ENCODE results near the gene RAC2.
"Not testable (repeated sequence)": the region's sequence is repeated elsewhere in the genome, so short reads cannot be mapped to it uniquely, and the experiment has no call there.

Gene RAC2

DNA sequence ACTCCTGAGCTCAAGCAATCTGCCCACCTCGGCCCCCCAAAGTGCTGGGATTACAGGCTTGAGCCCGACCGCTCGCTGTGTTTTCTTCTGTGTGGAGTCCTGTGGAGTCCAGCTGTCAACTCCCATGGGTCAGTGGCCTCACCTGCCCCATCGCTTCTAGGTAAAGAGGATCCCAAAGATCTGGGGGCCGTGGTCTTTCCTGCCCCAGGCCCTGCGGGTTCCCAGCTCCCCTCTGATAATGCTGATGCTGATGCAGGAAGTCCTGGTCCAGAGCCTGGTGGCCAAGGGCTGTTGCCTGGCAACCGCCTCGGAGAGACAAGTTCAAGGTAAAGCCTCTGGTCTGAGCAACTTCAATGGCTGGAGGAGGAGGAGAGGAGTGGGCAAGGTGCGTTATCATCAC lies 41.4 kb downstream of the RAC2 start:
- no peak for DNase-seq

DNA sequence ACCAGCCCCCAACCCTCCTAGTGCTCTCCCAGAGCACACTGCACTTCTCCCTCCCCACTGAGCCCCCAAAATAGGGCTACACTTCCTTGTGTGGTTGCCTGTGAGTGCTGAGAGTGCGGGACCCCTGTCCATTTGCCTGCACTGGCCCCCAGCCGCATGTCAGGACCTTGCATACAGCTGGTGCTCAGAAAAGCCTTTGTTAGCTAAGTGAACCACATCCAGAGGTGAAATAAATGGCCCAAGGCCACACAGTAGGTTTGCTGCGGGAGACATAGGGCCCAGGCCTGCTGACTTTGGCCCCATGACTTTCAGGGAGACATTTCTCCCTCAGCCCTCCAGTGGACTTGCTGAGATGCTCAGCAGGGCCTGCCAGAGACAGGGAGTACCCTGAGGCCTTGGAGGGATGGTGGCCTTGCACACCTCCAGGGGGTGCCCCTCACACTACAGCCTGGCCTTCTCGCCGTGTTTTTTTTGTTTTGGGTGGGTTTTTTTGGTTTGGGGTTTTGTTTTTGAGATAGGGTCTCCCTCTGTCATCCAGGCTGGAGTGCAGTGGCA lies 42.0 kb downstream of the RAC2 start:
- no peak for DNase-seq

GRCh38 chr22:37201443-37201820 lies 42.6 kb downstream of the RAC2 start:
- not testable (repeated sequence) for DNase-seq

- DNase-seq, result no peak
Observed at GRCh38 chr22:37199760-37200108, 44.3 kb downstream of the RAC2 start.

- peak; percentile 100 for DNase-seq
Observed at GRCh38 chr22:37199103-37199759, 44.8 kb downstream of the RAC2 start.

GRCh38 chr22:37198258-37199102 lies 45.6 kb downstream of the RAC2 start:
- DNase-seq, result peak; percentile 95

- DNase-seq, result no peak
Observed at GRCh38 chr22:37197451-37198257, 46.4 kb downstream of the RAC2 start.

DNA sequence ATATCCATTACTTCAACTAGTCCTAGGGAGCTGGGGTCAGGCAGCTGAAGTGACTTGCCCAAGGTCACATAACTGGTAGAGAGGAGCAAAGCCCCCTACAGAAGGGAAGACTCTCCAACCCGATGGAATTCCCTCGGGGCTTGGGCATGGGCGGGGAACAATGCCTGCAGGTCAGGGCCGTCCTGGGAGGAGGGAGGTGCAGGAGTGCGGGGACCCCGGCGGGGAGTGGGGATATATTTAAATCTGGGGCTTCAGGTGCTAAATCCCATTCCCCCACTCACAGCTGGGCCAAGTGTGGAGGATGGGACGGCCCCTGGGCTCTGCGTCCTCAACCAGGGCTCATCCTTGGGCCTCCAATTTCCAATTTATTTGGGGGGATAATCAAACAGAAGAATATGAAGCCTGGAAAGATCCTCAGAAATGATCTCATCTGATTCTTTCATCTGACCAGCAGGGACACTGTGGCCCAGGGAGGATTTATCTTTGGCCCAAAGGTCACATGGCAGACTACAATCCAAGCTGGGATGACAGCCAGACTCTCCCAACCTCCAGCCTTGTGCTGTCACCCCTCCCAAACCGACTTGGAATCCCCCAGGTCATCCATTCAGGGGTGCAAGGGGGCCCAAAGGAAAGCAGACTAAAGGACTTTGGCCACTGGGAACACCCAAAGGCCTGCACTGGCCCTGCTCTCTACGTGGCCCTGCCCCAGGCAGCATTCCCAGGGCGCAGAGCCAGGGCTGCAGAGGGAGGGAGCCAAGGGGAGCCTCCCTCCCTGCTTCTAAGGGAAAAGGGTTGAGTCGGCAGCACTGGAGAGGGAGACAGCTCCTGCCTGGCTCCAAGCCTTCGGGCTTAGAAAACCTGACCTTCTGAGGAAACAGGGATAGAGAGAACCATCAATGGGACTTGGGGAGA lies 47.3 kb downstream of the RAC2 start:
- no peak for DNase-seq

- DNase-seq, result no peak
Observed at GRCh38 chr22:37195921-37196320, 48.1 kb downstream of the RAC2 start.

- no peak for DNase-seq
Observed at GRCh38 chr22:37194750-37195149, 49.3 kb downstream of the RAC2 start.

DNA sequence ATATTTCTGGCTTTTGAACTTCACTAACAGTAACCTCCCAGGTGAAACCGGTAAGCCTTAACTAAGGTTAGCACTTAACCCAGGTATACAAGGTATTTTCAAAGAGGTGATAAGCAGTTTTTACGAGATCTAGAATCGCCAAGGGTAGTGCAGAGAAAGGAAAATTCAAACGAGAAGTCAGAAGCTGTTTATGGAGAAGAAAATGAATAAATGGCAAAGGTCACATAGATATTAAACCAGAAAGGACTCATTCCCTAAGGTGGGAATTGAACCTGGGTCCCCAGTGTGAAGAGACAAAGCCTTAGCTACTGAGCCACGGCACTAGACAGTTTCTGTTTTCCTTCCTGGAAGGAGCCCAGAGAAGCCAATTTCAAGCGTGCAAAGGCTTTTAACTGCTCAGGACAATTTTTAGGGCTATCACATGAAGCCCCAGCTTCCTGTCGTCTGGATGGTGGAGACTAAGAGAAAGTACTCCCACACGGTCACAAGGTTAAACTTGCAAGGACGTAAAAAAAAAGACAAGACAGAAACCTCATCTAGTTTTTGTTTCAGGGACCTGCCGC lies 50.4 kb downstream of the RAC2 start:
- DNase-seq, result peak; percentile 67

DNA sequence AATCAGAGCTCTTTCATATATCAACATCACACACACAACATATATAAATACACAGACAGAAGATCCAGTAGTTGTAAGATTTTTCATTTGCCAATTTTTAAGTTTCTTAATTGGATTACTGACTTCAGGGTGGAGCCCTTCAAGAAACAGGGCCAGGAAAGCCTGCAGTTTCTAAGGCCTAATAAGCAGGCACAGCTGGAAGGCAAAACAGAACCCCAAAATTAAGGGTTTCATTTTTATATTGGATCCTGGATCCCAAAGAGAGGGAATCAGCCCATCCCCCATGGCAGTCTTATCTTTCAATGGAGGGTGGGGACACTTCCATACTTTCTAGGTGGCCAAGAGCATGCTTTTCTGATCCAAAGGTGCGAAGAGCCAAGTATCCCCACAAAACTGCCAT lies 51.3 kb downstream of the RAC2 start:
- DNase-seq, result no peak

DNA sequence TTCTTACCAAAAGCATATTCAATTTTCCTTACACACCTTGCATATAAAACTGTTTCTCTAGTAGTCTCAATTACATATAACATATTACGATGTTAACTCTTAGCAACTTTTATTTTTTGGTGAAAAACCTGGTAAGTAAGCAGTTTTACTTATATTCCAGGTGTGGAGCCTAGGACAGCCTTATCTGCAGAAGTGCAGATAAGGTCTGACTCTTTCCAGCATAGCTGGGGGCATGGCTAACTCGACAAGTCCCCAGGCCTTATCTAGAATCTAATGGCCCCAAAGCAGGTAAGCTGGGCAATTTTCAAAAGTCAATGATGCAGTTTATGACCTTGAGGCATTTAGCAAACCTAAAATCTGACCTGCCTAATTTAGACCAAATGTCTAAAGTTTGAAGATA lies 51.9 kb downstream of the RAC2 start:
- DNase-seq, result no peak

DNA sequence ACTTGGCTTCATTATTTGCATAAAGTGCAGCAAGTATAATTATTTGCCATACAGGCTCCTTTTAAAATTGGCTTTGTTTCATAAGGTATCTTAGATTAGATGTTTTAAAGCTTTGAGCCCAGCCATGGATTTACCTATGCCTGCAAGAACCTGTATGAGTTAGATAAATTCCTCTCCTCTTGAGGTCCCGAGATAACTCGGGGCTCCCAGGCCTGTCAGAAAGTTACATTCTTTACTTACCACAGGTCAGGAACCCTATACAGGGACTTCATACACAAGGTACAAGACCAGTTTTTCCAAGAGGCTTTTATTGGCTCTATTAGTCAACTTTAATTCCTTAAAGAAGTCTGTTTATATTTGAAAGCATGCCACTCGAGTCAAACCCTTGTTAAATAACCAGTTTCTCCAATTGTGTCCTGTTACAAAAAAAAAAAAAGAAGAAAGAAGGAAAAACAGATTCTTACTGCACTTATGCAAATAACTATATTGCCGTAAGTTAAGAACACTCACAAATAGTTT lies 53.7 kb downstream of the RAC2 start:
- no peak for DNase-seq

GRCh38 chr22:37188901-37189466 lies 55.1 kb downstream of the RAC2 start:
- no peak for DNase-seq

DNA sequence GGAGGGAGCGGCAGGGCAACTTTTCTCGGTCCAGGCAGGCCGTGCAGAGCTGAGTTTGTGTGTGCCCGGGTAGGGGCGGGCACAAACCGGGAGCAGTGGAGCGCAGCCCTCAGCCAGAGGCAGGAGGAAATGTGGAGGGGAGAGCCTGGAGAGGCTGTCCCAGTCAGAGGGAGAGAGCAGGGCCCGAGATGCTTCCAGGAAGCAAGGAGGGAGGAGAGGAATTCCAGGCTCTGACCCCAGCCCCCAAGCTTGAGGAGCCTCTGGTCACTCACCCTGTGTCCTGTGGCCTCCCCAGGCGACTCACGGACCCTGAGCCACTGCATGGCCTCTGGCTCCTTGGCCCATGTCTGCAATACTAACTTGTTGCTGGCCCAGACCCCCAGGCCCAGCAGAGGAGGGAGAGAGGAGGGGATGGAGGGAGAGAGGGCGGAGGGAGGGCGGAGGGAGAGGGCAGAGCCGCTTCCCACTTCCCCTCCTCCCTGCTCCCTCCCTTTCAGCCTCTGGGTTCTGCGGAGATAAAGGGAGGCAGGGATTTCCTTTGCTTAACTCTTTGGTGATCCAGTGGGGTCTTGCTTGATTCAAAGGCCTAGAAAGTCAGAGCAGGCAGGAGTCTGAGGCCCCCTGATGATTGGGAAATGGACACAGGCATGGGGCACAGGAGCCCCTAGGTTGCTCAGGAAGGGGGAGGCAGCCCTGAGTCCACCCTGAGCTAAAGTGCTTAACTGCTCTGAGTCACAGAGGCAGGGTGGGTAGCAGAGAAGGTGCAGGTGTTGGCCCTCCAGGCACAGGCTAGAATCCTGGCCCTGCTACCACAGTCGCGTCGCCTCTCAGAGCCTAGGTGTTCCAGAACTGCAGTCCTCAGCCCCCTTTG lies 55.9 kb downstream of the RAC2 start, which contains the start of gene C1QTNF6:
TSS of gene C1QTNF6 (minus strand) at position 357 of the 871 bp plus-strand sequence. CDS start at position 323, 34 bp downstream.
- DNase-seq, result no peak

- DNase-seq, result no peak
Observed at GRCh38 chr22:37187552-37187890, 56.5 kb downstream of the RAC2 start.

- no peak for DNase-seq
Observed at GRCh38 chr22:37186997-37187522, 57.0 kb downstream of the RAC2 start.

- no peak for DNase-seq
Observed at GRCh38 chr22:37186228-37186996, 57.7 kb downstream of the RAC2 start.

Measured in stimulated activated CD4-positive, alpha-beta T cell treated with anti-CD3 and anti-CD28 coated beads, Interleukin-15, amount 100 ng/mL, for 24 hours (primary cell).